SK-N-SH (cell line): ENCODE measurements around the gene RASGEF1C. TPM values are rescaled to one million over a fixed set of nuclear protein-coding genes. Genes with fewer than 3 reads are reported as not detected.

Source experiments
- CTCF ChIA-PET: fragments of 300-600, 350-600 bp; formaldehyde crosslinking; extraction: SDS; loops from one replicate; lab custom pipeline; 2021; lab: Yijun Ruan, JAX
- POLR2A ChIA-PET: fragments of 350-600 bp; sonication (Branson Sonifier 250); formaldehyde crosslinking; extraction: SDS; loops from one replicate; lab custom pipeline; 2020; ENCODE audit warnings: antibody characterized with exemption, inconsistent platforms; lab: Yijun Ruan, JAX
- DNase-seq: peaks from one replicate; pipeline ENCODE4 v3.0.0; 2012
- H2AFZ ChIP-seq: fragments of 200-600 bp; sonication (generic); 2 replicates; pipeline ENCODE4 v1.8.1; 2016; ENCODE audit warnings: antibody characterized with exemption, mild to moderate bottlenecking, low read depth
- H3F3A ChIP-seq: fragments of 200-600 bp; sonication (generic); replicated peaks from 2 replicates; pipeline ENCODE3; 2016; ENCODE audit warnings: antibody characterized with exemption, mild to moderate bottlenecking; ENCODE audit not compliant: insufficient read depth
- H3K27ac ChIP-seq, 2 experiments: fragments of 200-500 bp in 1 of 2; fragments of 200-600 bp in 1 of 2; sonication (Bioruptor generic) in 1 of 2; sonication (generic), shearing (Covaris generic) in 1 of 2; 2 replicates each; pipeline versions ENCODE4 v1.5.1 to v1.6.1; 2014 to 2016; ENCODE audit warnings: low read depth in 2 of 2, inconsistent platforms in 1 of 2, low read length in 1 of 2, mild to moderate bottlenecking in 1 of 2, mixed read lengths in 1 of 2
- H3K27me3 ChIP-seq: fragments of 200-600 bp; sonication (generic), shearing (Covaris generic); 2 replicates; pipeline ENCODE4 v1.6.1; 2016; ENCODE audit warnings: mixed run types; ENCODE audit not compliant: insufficient read depth
- H3K36me3 ChIP-seq, 2 experiments: fragments of 200-500 bp in 1 of 2; fragments of 200-600 bp in 1 of 2; sonication (Bioruptor generic) in 1 of 2; sonication (generic) in 1 of 2; replicated peaks in 1 of 2; 2 replicates each; pipeline versions ENCODE3 to v1.5.1; 2014 to 2016; ENCODE audit warnings: low read length in 1 of 2, mild to moderate bottlenecking in 1 of 2; ENCODE audit not compliant: insufficient read depth in 2 of 2, control insufficient read depth in 1 of 2
- H3K4me1 ChIP-seq, 2 experiments: fragments of 200-500 bp in 1 of 2; fragments of 200-600 bp in 1 of 2; sonication (Bioruptor generic) in 1 of 2; sonication (generic), shearing (Covaris generic) in 1 of 2; 2 replicates each; pipeline versions ENCODE4 v1.5.1 to v1.6.1; 2014 to 2016; ENCODE audit warnings: low read depth in 1 of 2, low read length in 1 of 2, mixed run types in 1 of 2; ENCODE audit not compliant: insufficient read depth in 2 of 2, control insufficient read depth in 1 of 2
- H3K4me2 ChIP-seq: fragments of 200-600 bp; sonication (generic), shearing (Covaris generic); 2 replicates; pipeline ENCODE4 v1.6.1; 2017; ENCODE audit warnings: mixed run types
- H3K4me3 ChIP-seq, 2 experiments: fragments of 200-500 bp in 1 of 2; fragments of 200-600 bp in 1 of 2; sonication (Bioruptor generic) in 1 of 2; sonication (generic), shearing (Covaris generic) in 1 of 2; 2 replicates each; pipeline versions ENCODE4 v1.5.1 to v1.8.1; 2014 to 2016; ENCODE audit warnings: low read depth in 2 of 2, inconsistent platforms in 1 of 2, low read length in 1 of 2, mild to moderate bottlenecking in 1 of 2, mixed read lengths in 1 of 2, moderate library complexity in 1 of 2
- H3K79me2 ChIP-seq: fragments of 200-600 bp; sonication (generic); 2 replicates; pipeline ENCODE4 v1.8.1; 2017; ENCODE audit warnings: mild to moderate bottlenecking; ENCODE audit not compliant: insufficient read depth
- H3K9ac ChIP-seq: fragments of 200-600 bp; sonication (generic); 2 replicates; pipeline ENCODE4 v1.6.1; 2017; ENCODE audit warnings: mixed run types
- H3K9me2 ChIP-seq: fragments of 200-600 bp; sonication (generic); 2 replicates; pipeline ENCODE4 v1.6.1; 2017; ENCODE audit warnings: mixed run types
- H3K9me3 ChIP-seq: fragments of 200-600 bp; sonication (generic); 2 replicates; pipeline ENCODE4 v1.6.1; 2017; ENCODE audit warnings: mixed run types, mild to moderate bottlenecking, moderate library complexity
- H4K20me1 ChIP-seq: fragments of 200-600 bp; sonication (generic); 2 replicates; pipeline ENCODE4 v1.6.1; 2017; ENCODE audit warnings: mild to moderate bottlenecking, mixed run types; ENCODE audit not compliant: insufficient read depth
- CHD2 ChIP-seq: fragments of 150-350 bp; IDR thresholded peaks from 2 replicates; pipeline ENCODE4 v1.6.1; 2018; ENCODE audit warnings: low read length; ENCODE audit not compliant: partially characterized antibody
- CTCF ChIP-seq: fragments of 200-600 bp; sonication (generic); IDR thresholded peaks from 2 replicates; pipeline ENCODE4 v1.6.1; 2017; ENCODE audit warnings: antibody characterized with exemption, mild to moderate bottlenecking, moderate library complexity
- ELF1 ChIP-seq: IDR thresholded peaks from 2 replicates; pipeline ENCODE4 v1.4.0; 2012
- FOSL2 ChIP-seq: IDR thresholded peaks from 2 replicates; pipeline ENCODE4 v1.4.0; 2012; ENCODE audit warnings: low read depth, mild to moderate bottlenecking, moderate library complexity, borderline replicate concordance
- FOXJ3 ChIP-seq: sonication (generic); formaldehyde crosslinking; IDR thresholded peaks from 2 replicates; pipeline ENCODE4 v1.5.1; 2020; ENCODE audit warnings: mild to moderate bottlenecking, missing genetic modification reagents
- GATA2 ChIP-seq: sonication (generic); formaldehyde crosslinking; IDR thresholded peaks from 2 replicates; pipeline ENCODE4 v1.5.0; 2020; ENCODE audit warnings: mild to moderate bottlenecking, missing genetic modification reagents
- MAX ChIP-seq: IDR thresholded peaks from 2 replicates; pipeline ENCODE4 v1.4.0; 2012; ENCODE audit warnings: low read depth
- RAD21 ChIP-seq: IDR thresholded peaks from 2 replicates; pipeline ENCODE4 v1.6.1; 2012; ENCODE audit warnings: mild to moderate bottlenecking, low read length
- RCOR1 ChIP-seq: fragments of 150-350 bp; IDR thresholded peaks from 2 replicates; pipeline ENCODE4 v1.6.1; 2017; ENCODE audit warnings: antibody characterized with exemption, low read length
- REST ChIP-seq: IDR thresholded peaks from 2 replicates; pipeline ENCODE4 v1.6.1; 2012; ENCODE audit warnings: mild to moderate bottlenecking, low read depth, low read length, moderate library complexity
- RFX5 ChIP-seq: IDR thresholded peaks from 2 replicates; pipeline ENCODE4 v1.6.1; 2012; ENCODE audit warnings: mild to moderate bottlenecking, improper control_type of control experiment, low read length
- RXRA ChIP-seq: IDR thresholded peaks from 2 replicates; pipeline ENCODE4 v1.4.0; 2012; ENCODE audit warnings: low read depth, mild to moderate bottlenecking, borderline replicate concordance
- SIN3A ChIP-seq: IDR thresholded peaks from 2 replicates; pipeline ENCODE4 v1.6.1; 2012; ENCODE audit warnings: low read depth, mild to moderate bottlenecking, low read length, moderate library complexity, borderline replicate concordance
- TCF12 ChIP-seq: IDR thresholded peaks from 2 replicates; pipeline ENCODE4 v1.4.0; 2012
- WGBS: methylation state at CpG from one replicate; pipeline ENCODE4 v1.1.6; 2017; ENCODE audit warnings: low lambda C conversion rate; 5-methylcytosine and 5-hydroxymethylcytosine counted together
- polyA plus RNA-seq, 3 experiments: library from polyadenylated mRNA; depleted of rRNA; stranded (reverse); fragments of >200 nt; gene quantifications; 2 replicates each; pipeline ENCODE4 v1.2.3, GENCODE V29; 2012

The RASGEF1C gene
- polyA plus RNA-seq, 1 of the 3 experiments (the other 2 are of a cell fraction), result not detected

GRCh38 chr5:180213657-180214207 lies 4.7 kb upstream of the RASGEF1C start:
- H3F3A ChIP-seq, result no peaks in the 10 kb centered on the region
- H3K27ac ChIP-seq, result no peak overlapping the region
- no peaks in the 10 kb centered on the region for H3K79me2 ChIP-seq
- H3K9me2 ChIP-seq, result no peaks in the 10 kb centered on the region
- H3K27me3 ChIP-seq, result no peaks in the 10 kb centered on the region
- H2AFZ ChIP-seq, result no peak overlapping the region
- no peaks in the 10 kb centered on the region for H3K36me3 ChIP-seq
- H3K4me3 ChIP-seq, result no peak overlapping the region
- DNase-seq, result no peak
- ChIA-PET CTCF (interaction anchor here (1.2 kb wide), 2 partner anchors 9 to 87 kb away, joined by 3 to 6 read pairs; no protein-coding TSS in a partner anchor), POLR2A (no interaction called here)
- peaks cover 0 to 14% of the 10 kb centered on the region in 2 experiments; a peak in 1 of 4 replicates for H3K4me1 ChIP-seq
- H4K20me1 ChIP-seq, result no peaks in the 10 kb centered on the region
- WGBS, result 57% methylated on average over 5 of the region's 5 CpGs
- TF ChIP-seq ELF1, result no peak
- no peaks in the 10 kb centered on the region for H3K9me3 ChIP-seq
- no peak overlapping the region for H3K4me2 ChIP-seq
- no peak overlapping the region for H3K9ac ChIP-seq

- no peaks in the 10 kb centered on the region for H3K9me2 ChIP-seq
- H4K20me1 ChIP-seq, result no peaks in the 10 kb centered on the region
- no peak overlapping the region for H3K27ac ChIP-seq
- 8% methylated on average over 4 of the region's 4 CpGs for WGBS
- H3K9ac ChIP-seq, result no peak overlapping the region
- CTCF ChIA-PET, result interaction anchor here (1.2 kb wide), 2 partner anchors 9 to 86 kb away, joined by 3 to 6 read pairs; no protein-coding TSS in a partner anchor
- no peaks in the 10 kb centered on the region; the same call in 1 of the 2 replicates for H3K27me3 ChIP-seq
- no peak for DNase-seq
- H3K4me3 ChIP-seq, result no peak overlapping the region
- TF ChIP-seq RXRA (no peak), RFX5 (no peak), GATA2 (no peak), MAX (no peak), RCOR1 (no peak), CHD2 (no peak), SIN3A (no peak), FOSL2 (no peak), REST (no peak), ELF1 (no peak), FOXJ3 (CRISPR knock-in tag) (no peak), RAD21 (no peak), TCF12 (no peak), CTCF (no peak)
- TF ChIP-seq, all 33 proteins: peak for 0
- Histone ChIP-seq H3K79me2 (no peaks in the 10 kb centered on the region), H3K4me1 (peaks cover 0 to 17% of the 10 kb centered on the region in 2 experiments; a peak in 1 of 4 replicates), H3K36me3 (no peaks in the 10 kb centered on the region), H3K4me2 (no peak overlapping the region), H3F3A (no peaks in the 10 kb centered on the region), H2AFZ (no peak overlapping the region), H3K9me3 (no peaks in the 10 kb centered on the region)
- POLR2A ChIA-PET, result no interaction called here
Observed at GRCh38 chr5:180213256-180213600, 4.2 kb upstream of the RASGEF1C start.
